ENCODE data around the gene ACIN1. TPM values are rescaled to one million over a fixed set of nuclear protein-coding genes. Genes with fewer than 3 reads are reported as not detected.

ACIN1 gene
- polyA plus RNA-seq, 1 donor (not counting 4 experiments of a cell fraction or from before 2014, with no cell fraction given): 104 TPM

- Histone ChIP-seq H3K27me3 (ENCODE audit: control insufficient read depth, extremely low read depth, insufficient read depth, low read length) (no peaks in the 10 kb centered on the region), H3K4me1 (ENCODE audit: control insufficient read depth, extremely low read depth, insufficient read depth, low read length) (peaks cover 26% of the 10 kb centered on the region), H3K9ac (ENCODE audit: control insufficient read depth, extremely low read depth, insufficient read depth, low read length) (no peak overlapping the region), H4K20me1 (ENCODE audit: control insufficient read depth, extremely low read depth, insufficient read depth, low read length) (no peaks in the 10 kb centered on the region), H3K9me1 (ENCODE audit: control insufficient read depth, extremely low read depth, insufficient read depth, low read length) (no peaks in the 10 kb centered on the region), H3K4me3 (ENCODE audit: control insufficient read depth in 2 of 3, extremely low read depth in 1 of 3, insufficient read depth in 2 of 3, low read depth in 1 of 3, low read length in 3 of 3) (no peak overlapping the region), H3K36me3 (ENCODE audit: control insufficient read depth in 2 of 2, extremely low read depth in 1 of 2, insufficient read depth in 2 of 2, low read length in 2 of 2) (no peaks in the 10 kb centered on the region), H2AFZ (ENCODE audit: control insufficient read depth, low read length) (no peak overlapping the region), H3K9me3 (ENCODE audit: control insufficient read depth, low read depth, low read length) (no peaks in the 10 kb centered on the region), H3K79me2 (ENCODE audit: control insufficient read depth, insufficient read depth, low read length) (no peaks in the 10 kb centered on the region), H3K27ac (ENCODE audit: control insufficient read depth, insufficient read depth, low read length) (no peak overlapping the region), H3K4me2 (ENCODE audit: control insufficient read depth, extremely low read depth, insufficient read depth, low read depth, low read length) (no peak overlapping the region)
- no peak for DNase-seq (ENCODE audit: low read depth, low spot score)
- FAIRE-seq: no peak
- dilution Hi-C loops (cut with MboI; ENCODE audit: extremely low pct_ligation_motif_present, low sequenced_read_pairs): no loop called here
- TF ChIP-seq CTCF (optimal IDR thresholded peaks at IDR 0.05 in 1 of 3, IDR thresholded peaks at IDR 0.05 in 1 of 3, conservative IDR thresholded peaks at IDR 0.05 in 1 of 3; ENCODE audit: extremely low read depth in 1 of 3, insufficient read depth in 2 of 3, low read length in 3 of 3): no peak
- TF ChIP-seq EZH2 (IDR thresholded peaks at IDR 0.05; ENCODE audit: low read length): no peak
Observed at GRCh38 chr14:23117371-23118020, 22.6 kb upstream of the ACIN1 start.

GRCh38 chr14:23115918-23116317, 21.0 kb upstream of the ACIN1 start:
- no peak for TF ChIP-seq CTCF (optimal IDR thresholded peaks at IDR 0.05 in 1 of 3, IDR thresholded peaks at IDR 0.05 in 1 of 3, conservative IDR thresholded peaks at IDR 0.05 in 1 of 3; ENCODE audit: extremely low read depth in 1 of 3, insufficient read depth in 2 of 3, low read length in 3 of 3)
- TF ChIP-seq EZH2 (IDR thresholded peaks at IDR 0.05; ENCODE audit: low read length): no peak
- FAIRE-seq: no peak
- peaks cover 26% of the 10 kb centered on the region for H3K4me1 ChIP-seq (ENCODE audit: control insufficient read depth, extremely low read depth, insufficient read depth, low read length)
- H4K20me1 ChIP-seq (ENCODE audit: control insufficient read depth, extremely low read depth, insufficient read depth, low read length): no peaks in the 10 kb centered on the region
- H3K79me2 ChIP-seq (ENCODE audit: control insufficient read depth, insufficient read depth, low read length): no peaks in the 10 kb centered on the region
- no peak for DNase-seq (ENCODE audit: low read depth, low spot score)
- peak overlapping the region; percentile 86 for H3K4me2 ChIP-seq (ENCODE audit: control insufficient read depth, extremely low read depth, insufficient read depth, low read depth, low read length)
- H3K4me3 ChIP-seq (ENCODE audit: control insufficient read depth in 2 of 3, extremely low read depth in 1 of 3, insufficient read depth in 2 of 3, low read depth in 1 of 3, low read length in 3 of 3): no peak overlapping the region
- no peak overlapping the region for H3K9ac ChIP-seq (ENCODE audit: control insufficient read depth, extremely low read depth, insufficient read depth, low read length)
- H3K9me3 ChIP-seq (ENCODE audit: control insufficient read depth, low read depth, low read length): no peaks in the 10 kb centered on the region
- no peaks in the 10 kb centered on the region for H3K9me1 ChIP-seq (ENCODE audit: control insufficient read depth, extremely low read depth, insufficient read depth, low read length)
- H3K27me3 ChIP-seq (ENCODE audit: control insufficient read depth, extremely low read depth, insufficient read depth, low read length): no peaks in the 10 kb centered on the region
- dilution Hi-C loops (cut with MboI; ENCODE audit: extremely low pct_ligation_motif_present, low sequenced_read_pairs): no loop called here
- peak overlapping the region; percentile 84 for H3K27ac ChIP-seq (ENCODE audit: control insufficient read depth, insufficient read depth, low read length)
- H2AFZ ChIP-seq (ENCODE audit: control insufficient read depth, low read length): no peak overlapping the region
- no peaks in the 10 kb centered on the region for H3K36me3 ChIP-seq (ENCODE audit: control insufficient read depth in 2 of 2, extremely low read depth in 1 of 2, insufficient read depth in 2 of 2, low read length in 2 of 2)

Measured in keratinocyte (primary cell).